GM23248 (cell line): ENCODE results near the gene PCBP3.

Experiments used
- EZH2 ChIP-seq: fragments of 200-600 bp; sonication (generic); IDR thresholded peaks from 2 replicates; pipeline ENCODE4 v1.6.1; 2018; ENCODE audit warnings: antibody characterized with exemption, mild to moderate bottlenecking; ENCODE audit not compliant: insufficient read depth, poor library complexity, severe bottlenecking
- EZH2phosphoT487 ChIP-seq: fragments of 200-600 bp; sonication (generic); IDR thresholded peaks from 2 replicates; pipeline ENCODE4 v1.6.1; 2018; ENCODE audit warnings: antibody characterized with exemption, moderate library complexity, mild to moderate bottlenecking, low read depth; ENCODE audit not compliant: insufficient read depth

DNA sequence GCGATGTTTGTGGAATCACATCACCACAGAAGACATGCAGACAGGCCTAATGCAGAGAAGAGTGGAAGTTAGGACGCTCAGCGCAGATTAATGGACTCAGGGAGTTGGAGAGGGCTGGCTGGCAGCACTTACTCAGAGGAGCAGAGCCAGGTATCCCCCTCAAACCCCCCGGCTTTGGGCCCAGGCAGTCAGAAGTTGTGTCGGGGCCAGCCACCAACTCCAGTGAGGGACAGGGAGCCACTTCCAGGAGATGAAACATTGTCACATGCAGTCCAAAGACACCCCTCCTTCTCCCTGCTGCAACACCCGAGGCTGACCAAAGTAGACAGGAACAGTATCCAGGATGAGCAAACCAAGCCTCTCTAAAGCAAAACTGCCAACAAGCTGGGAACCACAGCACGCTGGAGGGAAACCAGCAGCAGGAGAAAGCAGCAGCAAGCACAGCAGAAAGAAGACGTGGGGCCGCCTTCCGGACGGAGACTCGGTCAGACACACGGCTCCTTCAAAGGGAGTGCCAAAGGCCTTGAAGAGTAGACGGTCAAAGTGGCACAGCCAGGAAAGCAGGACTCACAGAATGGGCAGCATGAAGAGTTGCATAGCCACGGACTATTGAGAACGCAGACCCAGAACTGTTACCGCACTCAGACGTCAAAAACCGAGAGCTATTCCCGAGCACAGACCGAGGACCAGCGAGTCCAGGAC, 149.3 kb downstream of the PCBP3 start:
- TF ChIP-seq EZH2 (no peak), EZH2phosphoT487 (no peak)
